Midbrain (tissue), 1 donor: ENCODE results near the gene RHOC.

ENCODE experiments used
- DNase-seq: peaks from one replicate; lab custom pipeline; 2025; lab: John Stamatoyannopoulos, UW

RHOC gene

GRCh38 chr1:112678605-112679004 is 28.3 kb downstream of the RHOC start:
- no peak for DNase-seq

DNA sequence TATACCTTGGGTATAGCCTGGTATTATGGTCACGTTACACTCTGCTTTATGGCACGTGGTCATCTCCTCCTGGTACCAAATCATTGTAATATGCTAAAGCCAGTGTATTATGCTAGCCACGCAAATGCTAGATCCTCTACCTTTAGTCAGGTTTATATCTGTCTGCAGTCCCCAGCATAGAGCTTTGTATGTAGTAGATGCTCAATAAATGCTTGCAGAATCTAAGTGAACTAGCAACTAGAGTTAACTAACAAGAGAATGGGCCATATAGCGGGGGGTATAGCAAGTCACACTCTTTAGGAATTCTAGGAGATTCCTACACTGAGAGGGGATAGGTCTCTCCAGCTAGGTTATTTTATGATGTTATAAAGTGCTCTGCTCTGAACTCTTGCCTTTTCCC is 29.4 kb downstream of the RHOC start:
- DNase-seq: no peak

DNA sequence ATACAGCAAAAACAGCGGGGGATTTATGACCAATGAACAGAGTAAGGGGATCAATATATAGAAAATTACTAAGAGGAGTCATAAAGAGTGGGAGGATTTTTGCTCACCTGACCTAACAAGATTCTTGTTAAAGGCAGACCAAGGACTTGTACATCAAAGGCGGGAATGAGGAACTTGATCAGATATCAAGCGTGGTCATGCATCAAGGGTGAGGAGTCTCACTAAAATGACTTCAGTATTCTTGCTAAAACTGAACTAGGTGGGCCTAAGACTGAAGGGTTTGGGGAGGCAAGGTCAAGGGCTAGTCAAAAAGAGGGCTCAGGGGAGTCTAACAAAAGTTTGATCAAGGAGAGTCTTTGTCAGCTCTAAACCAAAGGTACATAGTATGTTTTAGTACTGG is 30.4 kb downstream of the RHOC start:
- DNase-seq: no peak

DNA sequence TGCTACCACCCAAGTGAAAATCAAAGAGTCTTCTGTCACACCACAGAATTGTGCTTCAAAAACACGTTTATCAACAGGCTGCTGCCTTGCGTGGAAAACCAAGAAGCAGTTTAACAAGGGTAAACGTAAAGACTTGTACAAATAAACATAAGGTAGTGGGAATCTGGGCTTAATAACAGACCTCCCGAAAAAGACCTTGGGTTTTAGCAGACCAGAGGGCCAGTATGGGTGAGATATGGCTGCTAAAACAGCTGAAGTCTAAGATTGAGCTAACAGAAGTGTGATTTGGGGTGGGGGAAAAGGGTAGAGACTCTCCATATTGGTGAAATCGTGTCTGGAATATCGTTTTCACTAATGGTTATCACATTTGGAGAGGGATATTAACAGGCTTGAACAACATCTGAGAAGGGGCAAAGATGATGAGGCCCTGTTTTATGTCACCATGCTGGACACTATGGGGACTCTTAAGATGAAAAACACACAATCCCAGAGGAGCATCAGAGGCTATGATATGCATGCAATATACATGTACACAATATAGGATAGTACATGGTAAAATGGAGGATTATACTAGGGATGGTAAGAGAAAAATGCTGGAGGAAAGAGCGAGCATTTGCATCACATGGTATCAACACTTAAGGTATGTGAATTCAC is 31.1 kb downstream of the RHOC start:
- peak; percentile 28 for DNase-seq

DNA sequence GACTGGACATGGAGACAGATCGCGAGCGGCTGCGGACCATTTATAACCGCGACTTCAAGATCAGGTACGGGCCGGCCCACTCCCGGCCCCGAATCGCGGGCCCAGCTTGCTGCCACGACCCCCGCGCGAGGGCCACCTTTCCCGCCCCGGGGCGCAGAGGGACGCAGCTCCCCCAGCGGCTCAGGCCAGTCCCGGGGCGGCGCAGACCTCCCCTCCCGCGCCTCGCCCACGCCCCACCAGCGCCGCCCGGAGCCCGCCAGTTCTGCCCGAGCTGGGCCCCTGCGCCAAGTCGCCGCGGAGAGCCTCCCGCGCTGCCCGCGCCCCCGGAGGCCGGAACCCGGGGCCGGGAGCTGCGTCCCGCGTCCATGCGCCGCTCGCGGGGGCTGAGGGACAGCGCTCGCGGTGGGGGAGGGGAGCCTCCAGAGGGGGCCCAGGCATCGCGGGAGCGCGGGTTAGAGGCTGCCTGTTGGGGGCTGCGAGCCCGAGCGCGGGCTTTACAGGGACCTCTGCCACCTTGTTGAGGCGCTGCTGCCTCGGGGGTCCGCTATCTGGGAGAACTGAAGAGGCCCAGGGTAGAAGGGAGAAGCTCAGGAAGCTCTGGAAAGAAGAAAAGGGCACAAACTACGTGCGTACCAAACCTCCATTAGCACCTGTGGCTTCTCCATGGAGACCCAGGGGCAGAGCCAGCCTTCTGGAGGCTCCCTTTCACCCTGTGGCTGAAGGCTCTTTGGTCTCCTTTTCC is 31.8 kb downstream of the RHOC start:
- DNase-seq: peak; percentile 60

- DNase-seq: peak; percentile 53
Measured at GRCh38 chr1:112674440-112674985, 32.4 kb downstream of the RHOC start, which contains the start of gene MOV10. TSS of gene MOV10 (plus strand) at chr1:112674659. CDS start at chr1:112674913, 254 bp downstream.

DNA sequence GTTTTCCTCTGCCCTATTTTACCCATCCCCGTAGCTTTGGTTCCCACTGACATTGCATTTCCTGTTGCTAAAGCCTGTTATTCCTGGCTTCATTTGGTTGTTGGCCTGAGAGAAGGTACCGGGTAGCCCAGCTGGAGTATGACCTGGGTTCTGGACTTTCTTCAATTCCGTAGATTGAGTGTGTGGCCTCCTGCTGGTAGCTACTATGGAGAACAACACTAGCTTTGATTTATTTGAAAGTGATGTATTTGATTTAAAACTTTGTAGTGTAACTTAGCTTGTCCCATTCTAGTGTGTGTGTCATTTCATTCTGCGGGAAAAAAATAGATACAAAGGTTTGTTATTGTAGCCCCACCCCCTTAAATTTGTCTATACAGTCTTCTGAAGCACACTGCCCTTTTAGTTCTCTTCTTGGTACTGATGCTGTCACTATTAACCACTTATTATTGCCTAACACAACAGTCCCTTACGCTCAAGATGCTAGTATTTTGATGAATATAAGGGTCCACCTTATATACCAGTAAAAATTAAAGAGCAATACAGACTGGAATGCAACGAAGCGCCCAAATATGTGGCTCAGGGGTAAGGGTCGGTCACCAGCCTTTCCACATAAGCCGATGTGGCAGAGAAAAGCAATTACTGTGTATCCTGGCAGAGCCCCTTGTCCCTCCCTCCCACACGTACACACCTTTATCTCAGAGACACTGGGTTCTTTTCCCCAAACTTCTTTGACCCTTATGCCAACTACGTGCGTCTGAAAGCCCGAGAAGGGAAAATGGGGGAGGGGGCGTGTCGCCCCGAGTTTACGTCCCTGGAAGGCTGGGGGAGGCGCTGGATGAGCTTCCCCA is 33.1 kb downstream of the RHOC start:
- peak; percentile 53 for DNase-seq

GRCh38 chr1:112672842-112673241 is 34.1 kb downstream of the RHOC start:
- DNase-seq: no peak

DNA sequence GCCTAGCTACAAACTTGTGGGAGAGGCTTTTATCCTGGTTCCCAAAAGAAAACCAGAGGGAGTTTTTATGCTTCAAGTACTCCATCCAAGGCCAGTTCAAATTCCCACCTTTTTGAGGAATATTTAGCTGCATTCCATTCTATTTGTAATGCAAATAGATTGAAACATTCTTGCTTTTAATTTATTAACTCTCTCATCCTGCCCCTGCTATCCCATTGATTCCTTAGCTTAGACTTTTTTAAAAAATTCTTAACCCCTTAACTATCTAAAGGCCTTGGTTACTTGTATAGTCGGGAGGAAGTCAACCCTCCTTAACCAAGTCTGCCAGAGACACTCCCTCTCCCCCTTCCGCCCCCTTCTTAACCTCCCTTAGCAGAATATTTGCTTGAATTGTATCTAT is 34.9 kb downstream of the RHOC start:
- no peak for DNase-seq

DNA sequence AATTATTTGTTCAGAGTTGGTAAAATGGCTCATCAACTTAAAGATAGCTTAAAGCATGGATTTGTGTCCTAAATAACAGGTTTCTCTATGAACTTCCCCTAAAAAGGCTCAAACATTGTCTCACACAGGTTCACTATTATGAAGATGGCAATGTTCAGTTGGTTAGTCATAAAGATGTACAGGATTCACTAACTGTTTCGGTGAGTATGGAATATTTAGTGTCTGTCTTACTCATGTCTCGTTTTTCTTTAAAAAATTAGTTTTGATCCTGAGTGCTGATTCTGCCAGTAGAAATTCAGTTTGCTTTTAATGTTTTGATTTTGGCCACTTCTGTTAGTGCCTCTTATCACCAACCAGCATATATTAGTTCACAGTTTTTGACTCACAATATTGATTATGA is 40.0 kb downstream of the RHOC start:
- DNase-seq: no peak

GRCh38 chr1:112665857-112666256 is 41.1 kb downstream of the RHOC start:
- DNase-seq: no peak

GRCh38 chr1:112651205-112651604 is 55.7 kb downstream of the RHOC start:
- no peak for DNase-seq
